HG03039 (cell line): ENCODE results near the gene ARHGAP42.

Experiments
- ATAC-seq: cut with Tn5 transposase; IDR thresholded peaks from one replicate; pipeline ENCODE4 v1.9.1; 2021; ENCODE audit warnings: mild to moderate bottlenecking, moderate library complexity; ENCODE audit not compliant: unreplicated experiment

Gene ARHGAP42

DNA sequence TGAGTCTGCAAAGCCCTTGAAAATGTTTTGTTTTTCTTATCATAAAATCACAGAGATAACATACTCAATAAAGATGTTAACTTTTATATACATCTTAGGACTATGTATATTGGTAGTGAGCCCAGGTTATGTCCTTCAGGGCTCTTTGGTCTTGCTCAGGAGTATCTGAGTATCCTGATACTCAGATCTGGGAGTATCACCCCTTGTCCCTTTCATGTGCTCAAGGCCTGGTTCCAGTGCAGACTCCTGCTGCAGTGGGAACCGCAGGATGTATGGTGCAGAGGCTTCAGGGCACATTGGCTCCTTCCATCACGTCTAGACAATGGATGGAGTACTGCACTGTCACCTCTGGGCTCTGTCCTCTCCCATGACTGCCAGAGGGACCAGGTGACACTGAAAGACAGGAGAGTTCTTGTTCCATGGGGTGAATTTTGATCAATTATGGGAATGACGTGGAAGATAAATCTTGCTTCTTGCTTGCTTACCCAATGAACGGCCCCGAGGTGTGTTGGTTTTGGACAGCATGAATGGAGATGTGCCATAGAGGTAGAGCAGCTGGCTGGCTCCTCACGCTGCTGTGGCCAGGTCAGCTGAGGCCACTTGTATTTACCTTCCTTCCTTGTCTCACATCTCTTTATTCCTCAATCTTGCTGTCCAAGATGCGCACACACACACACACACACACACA is 215.5 kb downstream of the ARHGAP42 start:
- ATAC-seq = no peak

DNA sequence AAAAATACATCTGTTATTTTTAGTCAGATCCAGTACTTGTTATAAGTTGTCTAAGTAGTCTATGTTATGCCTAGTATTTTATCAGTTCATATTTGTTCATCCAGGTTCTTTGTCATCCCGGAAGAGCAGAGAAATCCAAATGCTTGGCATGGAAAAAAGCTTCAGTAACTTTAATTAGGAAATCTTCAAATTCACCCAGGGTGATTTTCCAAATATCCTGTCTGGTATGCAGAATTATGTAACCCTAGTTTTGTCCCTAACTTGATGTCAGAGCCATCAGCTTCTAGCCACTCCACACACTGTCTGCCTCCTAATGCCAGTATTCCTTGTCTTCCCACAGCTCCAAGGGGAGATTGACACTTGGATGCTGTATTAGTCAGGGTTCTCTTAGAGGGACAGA is 216.2 kb downstream of the ARHGAP42 start:
- ATAC-seq = no peak

DNA sequence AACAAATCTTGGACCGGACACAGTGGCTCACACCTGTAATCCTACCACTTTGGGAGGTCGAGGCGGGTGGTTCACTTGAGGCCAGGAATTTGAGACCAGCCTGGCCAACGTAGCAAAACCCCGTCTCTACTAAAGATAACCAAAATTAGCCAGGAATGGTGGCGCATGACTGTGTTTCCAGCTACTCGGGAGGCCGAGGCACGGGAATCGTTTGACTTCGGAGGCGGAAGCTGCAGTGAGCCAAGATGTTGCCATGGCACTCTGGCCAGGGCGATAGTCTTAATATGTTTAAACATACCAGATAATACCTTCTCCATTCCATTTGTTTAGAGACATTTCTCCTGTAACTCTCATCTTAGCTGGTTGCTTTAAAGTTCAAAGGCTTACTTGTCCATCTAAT is 218.6 kb downstream of the ARHGAP42 start:
- no peak for ATAC-seq

DNA sequence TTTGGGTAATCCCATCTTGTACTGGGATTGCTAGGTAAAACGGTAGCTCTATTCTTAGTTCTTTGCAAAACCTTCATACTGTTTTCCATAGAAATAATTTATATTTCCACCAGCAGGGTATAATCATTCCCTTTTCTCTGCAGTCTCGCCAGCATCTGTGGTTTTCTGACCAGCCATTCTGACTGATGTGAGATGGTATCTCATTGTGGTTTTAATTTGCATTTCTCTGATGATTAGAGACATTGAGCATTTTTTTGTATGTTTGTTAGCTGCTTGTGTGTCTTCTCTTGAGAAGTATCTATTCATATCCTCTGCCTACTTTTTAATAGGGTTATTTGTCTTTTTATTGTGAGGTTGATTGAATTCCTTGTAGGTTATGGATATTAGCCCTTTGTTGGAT is 221.7 kb downstream of the ARHGAP42 start:
- ATAC-seq = peak; percentile 53

DNA sequence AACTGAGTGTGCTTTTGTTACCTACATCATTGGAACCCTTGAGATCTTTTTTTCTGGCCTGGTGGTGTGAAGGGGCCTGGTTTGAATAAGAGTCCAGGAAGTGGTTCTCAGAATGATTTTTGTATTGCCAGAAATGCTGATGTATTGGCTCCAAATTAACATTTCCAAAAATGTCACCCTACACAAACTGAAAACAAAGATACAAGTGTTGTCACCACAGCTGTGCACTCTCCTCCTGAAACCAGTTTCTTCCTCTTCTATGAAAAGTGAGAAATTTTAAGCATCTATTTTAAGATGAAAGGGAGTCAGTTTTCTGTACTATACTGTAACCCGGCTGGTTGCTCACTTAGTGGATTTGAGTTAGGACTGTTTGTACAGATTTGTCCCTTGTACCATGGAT is 223.7 kb downstream of the ARHGAP42 start:
- peak; percentile 97 for ATAC-seq

DNA sequence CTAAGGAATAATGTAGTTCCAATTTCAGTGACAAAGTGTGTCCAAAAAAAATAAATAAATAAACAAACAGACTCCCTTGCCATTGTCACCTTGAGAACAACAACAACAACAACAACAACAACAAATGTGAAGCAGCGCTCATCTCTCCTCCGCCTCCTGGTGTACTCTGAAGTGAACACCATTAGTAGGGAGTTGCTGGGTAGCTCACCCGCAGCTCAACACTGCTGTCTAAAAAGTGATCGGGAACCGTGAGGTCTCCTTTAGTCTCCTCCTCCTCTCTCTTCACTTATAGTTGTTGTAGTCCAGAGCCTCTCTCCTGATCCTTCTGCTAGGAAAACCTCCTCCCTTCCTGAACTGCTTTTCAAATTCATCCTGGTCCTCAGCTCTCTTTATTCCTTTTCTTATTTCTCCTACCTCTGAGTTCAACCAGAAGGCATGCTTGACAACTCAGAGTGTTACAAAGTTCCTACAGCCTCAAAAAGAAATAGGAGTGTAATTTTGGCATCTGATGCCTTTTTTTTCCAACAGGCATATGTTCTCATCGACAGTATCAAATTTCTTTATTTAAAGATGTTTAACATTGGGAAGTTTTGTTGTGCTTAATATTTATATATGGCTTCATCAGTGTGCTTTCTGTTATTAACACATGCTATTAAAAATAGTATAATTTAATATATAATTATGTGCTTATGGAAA is 227.5 kb downstream of the ARHGAP42 start:
- no peak for ATAC-seq

DNA sequence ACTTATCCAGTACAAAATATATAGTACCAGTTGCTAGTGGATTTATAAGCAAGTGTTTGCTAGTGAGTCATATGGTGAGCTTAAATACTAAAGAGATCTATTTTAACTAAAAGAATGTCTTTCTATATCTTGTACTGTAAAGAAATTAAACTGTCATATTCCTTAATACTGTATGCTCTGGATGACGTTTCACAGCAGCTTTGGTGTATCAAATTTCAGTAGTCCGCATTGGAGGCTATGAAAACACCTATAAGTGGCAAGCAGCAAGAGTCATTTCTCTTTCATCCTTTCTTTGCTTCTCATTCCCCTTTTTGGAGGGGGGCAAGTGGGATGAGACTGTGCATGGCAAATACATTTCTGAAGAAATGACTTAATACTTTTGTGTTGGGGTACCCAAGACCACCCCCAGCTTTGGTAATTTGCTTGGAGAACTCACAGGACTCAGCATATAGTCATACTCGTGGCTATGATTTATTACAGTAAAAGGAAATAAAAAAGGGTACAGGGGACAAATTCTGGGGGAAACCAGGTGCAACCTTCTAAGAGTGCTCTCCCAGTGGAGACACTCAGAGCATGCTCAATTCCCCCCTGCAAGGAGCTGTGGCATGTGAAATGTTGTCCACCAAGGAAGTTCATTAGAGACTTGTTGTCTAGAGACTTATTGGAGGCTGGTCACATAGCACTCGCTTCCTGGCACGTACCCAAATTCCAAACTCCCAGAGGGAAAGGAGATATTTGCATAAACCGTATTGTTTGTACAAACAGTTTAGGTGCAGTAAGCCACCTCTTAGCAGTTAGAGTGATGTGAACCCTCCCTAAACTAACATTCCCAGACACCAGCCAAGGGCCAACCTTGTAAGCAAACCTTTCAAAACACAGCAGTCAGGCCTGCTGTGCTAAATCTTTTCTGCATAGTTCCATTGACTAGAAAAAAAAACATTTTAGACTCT is 231.7 kb downstream of the ARHGAP42 start:
- ATAC-seq = no peak

DNA sequence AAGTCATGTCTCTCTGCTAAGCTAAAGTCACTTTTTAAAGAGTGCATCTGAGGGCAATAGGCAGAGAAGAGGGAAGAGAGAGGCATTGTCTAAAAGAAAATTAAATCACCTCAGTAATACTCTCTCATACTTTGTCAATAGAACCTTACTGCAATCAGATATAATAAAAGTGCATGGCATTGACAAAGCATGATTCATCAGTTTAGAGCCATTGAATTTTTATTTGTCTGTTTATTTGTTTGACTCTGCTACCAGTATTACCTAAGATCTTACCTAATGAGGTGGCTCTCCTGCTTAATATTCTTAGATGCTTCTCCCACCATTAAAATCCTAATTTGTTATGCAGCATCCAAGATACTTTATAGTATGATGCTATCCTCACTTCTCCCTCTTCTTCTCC is 233.5 kb downstream of the ARHGAP42 start:
- ATAC-seq = no peak

DNA sequence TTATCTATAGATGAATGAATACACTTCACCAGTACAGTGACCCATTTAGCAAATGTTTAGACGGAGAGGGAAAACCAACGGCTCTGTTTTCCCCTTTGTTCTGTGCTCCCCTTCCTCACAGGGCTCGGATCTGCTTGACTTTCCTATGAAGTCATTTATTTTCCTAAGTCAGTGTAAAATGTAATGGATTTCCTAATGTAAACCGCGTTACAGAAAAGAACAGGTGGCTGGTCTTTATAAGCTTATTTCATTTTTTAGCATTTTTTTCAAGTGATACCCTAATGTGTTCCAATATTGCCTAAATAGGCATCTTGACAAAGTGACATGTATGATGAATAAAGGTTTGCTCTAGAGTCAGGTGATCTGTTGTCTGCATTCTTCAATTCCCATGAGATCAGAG is 235.0 kb downstream of the ARHGAP42 start:
- ATAC-seq = no peak

DNA sequence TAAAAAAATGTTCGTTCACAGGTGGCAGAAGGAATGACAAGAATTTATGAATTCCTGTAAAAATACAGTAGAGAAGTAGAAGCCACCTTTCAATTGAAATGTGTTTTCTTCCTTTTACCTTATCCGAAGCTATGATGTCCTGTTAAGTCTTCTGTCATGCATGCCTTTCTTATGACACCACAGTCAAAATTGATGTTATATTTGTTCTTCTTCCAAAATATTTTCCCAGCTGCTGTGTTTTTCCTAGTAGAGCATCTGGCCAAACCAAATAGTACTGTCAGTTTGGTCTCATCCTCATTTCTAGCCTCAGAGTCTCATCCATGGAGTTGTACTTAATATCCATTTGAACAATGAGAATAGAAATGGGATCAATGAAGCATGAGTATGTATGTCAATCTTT is 236.5 kb downstream of the ARHGAP42 start:
- no peak for ATAC-seq

DNA sequence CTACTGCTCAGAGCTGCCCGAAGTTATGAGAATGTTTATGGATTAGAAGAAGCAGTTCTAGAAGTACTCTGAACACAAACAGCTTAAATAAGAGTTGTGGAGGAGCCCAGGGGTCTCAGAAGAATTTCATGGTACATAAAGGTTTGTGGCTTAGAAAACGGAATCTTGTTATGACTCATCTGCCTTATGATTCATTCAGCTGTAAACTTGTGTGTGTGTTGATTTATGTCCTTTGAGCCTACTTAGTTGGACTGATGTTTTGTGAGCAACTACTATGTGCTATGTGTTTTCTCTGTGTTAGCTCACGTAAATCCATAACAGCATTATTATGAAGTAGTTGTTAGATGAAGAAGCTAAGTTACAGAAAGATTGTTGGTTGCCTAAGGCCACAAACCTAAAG is 238.8 kb downstream of the ARHGAP42 start:
- ATAC-seq = peak; percentile 75

DNA sequence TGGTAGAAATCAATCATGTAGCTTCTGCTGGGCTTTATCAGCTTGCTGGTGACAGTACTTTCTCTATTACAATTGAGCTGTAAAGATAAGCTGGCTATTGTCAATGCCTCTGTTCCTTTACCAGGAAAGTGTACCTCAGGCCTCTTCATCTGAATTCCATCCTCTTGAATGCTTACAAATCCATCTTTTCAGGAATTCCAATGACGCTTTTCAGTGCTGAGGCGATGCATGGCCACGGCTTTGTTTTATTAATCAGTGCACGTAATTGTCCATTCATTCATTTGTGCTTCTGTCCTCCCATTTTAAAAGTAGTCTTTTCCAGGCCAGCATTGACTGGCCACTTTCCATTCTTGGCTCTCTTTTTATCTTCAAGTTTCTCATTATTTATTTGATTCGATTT is 240.5 kb downstream of the ARHGAP42 start:
- ATAC-seq = no peak

DNA sequence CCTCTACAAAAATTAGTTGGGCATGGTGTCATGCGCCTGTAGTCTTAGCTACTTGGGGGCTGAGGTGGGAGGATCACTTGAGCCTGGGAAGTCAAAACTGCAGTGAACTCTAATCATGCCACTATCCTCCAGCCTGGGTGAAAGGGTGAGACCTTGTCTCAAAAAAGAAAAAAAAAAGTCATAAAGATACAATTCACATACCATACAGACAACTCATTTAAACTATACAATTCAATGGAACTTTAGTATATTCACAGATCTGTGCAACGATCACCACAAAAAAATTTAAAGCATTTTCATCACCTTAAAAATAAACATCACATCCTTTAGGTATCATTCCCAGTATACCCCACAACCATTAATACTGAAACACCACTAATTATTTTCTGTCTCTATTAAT is 241.3 kb downstream of the ARHGAP42 start:
- no peak for ATAC-seq

DNA sequence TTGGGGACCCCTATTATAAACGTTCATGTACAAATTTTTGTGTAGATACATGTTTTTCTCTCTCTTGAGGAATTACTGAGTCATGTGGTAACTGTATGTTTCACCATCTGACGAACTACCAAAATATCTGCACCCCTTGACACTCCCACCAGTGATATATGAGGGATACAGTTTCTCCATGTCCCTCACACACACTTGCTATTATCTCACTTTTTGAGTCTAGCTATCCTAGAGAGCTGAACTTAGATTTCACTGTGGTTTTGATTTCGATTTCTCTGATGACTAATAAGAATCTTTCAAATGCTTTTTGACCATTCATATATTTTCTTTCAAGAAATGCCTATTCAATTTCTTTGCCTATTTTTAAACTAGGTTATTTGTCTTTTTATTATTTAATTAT is 242.3 kb downstream of the ARHGAP42 start:
- ATAC-seq = peak; percentile 66

DNA sequence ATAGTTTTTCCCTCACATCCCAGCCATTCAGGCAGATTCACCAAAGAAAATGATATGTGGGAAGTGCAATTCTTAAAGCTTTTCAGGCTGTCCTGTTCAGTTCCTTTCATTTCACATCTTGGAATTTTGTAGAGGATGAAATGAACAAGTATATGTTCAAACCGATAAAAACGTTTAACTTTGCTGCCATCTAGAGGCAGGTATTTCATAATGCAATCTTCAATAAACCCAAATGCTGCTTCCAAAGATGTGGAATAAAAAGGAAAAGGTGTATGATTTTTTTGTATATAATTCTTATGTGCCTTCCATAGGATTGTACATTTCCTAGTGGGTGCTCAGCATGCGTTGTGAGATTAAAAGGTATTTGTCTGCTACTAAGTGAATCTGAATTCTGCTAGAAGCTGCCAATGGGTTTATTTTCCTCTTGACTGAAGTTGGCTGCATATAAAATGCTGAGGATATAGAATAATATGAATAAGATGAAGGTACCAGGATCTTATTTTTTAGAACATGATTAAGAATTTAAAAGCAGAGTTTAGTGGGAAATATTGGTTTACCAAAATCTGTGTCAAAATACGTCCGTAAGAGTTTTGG is 243.2 kb downstream of the ARHGAP42 start:
- no peak for ATAC-seq

DNA sequence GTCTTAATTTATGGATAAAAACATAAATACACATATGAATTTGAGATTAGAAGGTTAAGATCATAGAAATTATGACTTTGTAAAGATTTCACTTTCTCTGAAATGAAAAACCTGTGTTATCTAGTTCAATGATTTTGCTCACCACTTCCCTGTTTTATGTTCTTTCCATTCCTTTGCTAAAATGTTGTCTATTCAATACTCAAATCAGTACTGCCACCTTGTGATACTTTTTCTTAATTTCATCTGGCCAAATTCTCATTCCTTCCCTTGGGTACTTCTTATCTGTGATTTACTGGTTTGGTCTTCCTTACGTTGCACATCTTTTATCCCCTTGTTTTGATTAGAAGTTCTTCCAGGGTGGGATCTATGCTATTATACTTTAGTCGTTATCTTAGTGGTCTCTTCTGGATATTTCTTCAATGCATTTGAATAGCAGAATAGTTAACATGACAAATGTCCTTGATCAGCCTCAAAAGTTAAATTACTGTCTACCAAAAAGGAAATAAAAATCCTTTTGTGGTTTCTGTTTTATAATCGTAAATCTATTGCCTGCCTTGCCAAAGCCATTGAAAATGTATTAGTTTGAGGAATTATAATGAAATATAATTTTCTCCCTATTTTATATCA is 245.5 kb downstream of the ARHGAP42 start:
- no peak for ATAC-seq

DNA sequence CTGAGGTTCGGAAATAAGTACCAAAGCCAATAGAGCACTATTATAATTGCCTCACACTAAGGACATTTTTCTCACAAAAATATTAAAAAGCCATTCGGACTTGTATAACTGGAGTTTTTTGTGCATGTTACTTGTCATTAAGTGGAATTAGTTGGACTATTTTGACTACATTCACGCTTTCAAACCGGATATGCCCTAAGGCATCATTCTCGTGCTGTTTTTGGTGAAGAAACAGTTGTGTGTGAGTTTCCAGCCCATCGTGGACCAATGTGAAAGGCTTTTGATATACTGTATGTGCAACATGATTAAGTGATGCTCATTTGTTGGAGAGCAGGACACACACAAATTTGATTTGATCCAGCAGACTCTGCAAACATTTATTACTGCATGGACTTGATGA is 249.7 kb downstream of the ARHGAP42 start:
- no peak for ATAC-seq

DNA sequence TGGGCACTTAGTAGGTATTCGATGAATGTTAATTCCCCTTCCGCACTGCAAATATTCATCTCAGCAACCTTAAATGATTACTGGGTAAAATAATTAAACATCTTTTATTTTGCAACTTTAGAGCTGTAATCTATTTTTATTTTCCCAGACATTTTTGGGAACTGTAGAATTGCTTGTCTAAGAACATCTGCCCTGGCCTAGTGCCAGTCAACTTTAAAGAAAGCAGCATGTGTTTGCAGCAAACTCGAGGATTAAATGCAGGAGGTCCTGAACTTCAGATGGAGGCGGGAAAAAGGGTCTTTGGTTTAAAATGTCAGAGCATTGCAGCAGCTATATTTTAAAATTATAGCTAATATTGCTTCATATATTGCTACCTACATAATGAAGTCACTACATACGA is 252.5 kb downstream of the ARHGAP42 start:
- no peak for ATAC-seq

DNA sequence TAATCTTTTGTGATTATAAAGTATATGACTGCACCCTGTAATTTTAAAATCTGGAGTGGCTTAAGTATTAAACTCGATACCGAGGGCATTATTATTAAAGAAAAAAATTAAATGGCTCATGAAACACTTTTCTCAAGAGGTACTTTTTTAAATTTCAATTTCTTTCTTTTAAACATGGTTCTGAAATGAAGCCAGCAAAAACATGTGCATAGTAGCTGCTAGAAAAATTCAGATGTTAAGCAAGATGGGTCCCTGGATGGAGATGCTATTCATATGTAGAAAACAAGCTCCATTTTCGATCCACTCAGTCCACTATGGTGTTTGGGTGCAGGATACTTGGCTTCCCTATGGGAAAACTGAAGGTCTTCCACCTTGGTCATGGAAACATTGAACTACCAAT is 253.0 kb downstream of the ARHGAP42 start:
- no peak for ATAC-seq

DNA sequence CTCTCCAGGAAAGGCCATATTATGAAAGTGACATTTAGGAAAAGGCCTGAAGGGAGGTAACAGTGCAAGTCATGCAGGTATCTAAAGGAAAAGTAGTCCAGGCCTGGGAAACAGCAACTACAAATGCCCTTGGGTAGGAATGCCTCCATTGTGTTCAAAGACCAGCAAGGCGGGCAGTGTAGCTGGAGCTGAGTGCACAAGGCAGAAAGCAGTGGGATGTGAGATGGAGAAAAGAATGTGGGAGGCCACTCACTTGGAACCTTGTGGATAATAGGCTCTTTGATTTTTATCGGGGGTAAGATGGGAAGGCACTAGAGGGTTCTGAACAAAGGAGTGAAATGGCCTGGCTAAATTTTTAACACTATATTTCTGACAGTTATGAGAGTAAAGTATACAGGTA is 253.9 kb downstream of the ARHGAP42 start:
- no peak for ATAC-seq

DNA sequence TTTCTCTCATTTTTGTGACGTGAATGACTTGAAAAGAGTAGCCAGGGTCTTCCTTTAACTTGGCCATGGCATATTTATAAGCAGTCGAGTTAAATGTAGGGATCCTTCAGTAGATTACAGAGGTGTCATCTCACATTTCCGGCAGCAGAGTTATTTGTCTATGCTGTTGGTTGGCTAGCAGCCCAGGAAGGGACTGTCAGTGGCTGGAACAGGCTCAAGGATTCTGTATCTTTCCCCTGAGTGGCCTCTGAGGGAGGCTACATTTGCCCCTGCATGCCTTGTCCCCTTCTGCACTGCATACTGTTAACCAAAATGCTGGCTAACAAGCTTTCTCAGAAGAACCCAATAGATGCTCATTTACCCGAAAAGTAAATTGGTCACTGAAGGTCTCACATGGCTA is 254.9 kb downstream of the ARHGAP42 start:
- no peak for ATAC-seq
